Superior temporal gyrus (tissue), 1 donor: Measurements from ENCODE around the gene CDH20.
"Not testable (repeated sequence)": the region's sequence is repeated elsewhere in the genome, so short reads cannot be mapped to it uniquely, and the experiment has no call there.

Source experiments
- DNase-seq: peaks from one replicate; pipeline ENCODE4 v3.0.0-alpha.2; 2016; ENCODE audit errors: extremely low spot score

The CDH20 gene

GRCh38 chr18:61348230-61348629, 15.0 kb downstream of the CDH20 start:
- no peak for DNase-seq

- no peak for DNase-seq
Measured at GRCh38 chr18:61350578-61350977, 17.3 kb downstream of the CDH20 start.

- DNase-seq = no peak
Measured at GRCh38 chr18:61352059-61352458, 18.8 kb downstream of the CDH20 start.

GRCh38 chr18:61352611-61353010, 19.4 kb downstream of the CDH20 start:
- no peak for DNase-seq

- DNase-seq = no peak
Measured at GRCh38 chr18:61360404-61361383, 27.5 kb downstream of the CDH20 start.

- no peak for DNase-seq
Measured at GRCh38 chr18:61362511-61362910, 29.3 kb downstream of the CDH20 start.

GRCh38 chr18:61364953-61365352, 31.7 kb downstream of the CDH20 start:
- no peak for DNase-seq

- DNase-seq = no peak
Measured at GRCh38 chr18:61368001-61368400, 34.8 kb downstream of the CDH20 start.

GRCh38 chr18:61369671-61370070, 36.4 kb downstream of the CDH20 start:
- DNase-seq = not testable (repeated sequence)

GRCh38 chr18:61371111-61371510, 37.9 kb downstream of the CDH20 start:
- no peak for DNase-seq

GRCh38 chr18:61379827-61380226, 46.6 kb downstream of the CDH20 start:
- no peak for DNase-seq

- DNase-seq = no peak
Measured at GRCh38 chr18:61388010-61388409, 54.8 kb downstream of the CDH20 start.

- DNase-seq = no peak
Measured at GRCh38 chr18:61394983-61395382, 61.8 kb downstream of the CDH20 start.

- DNase-seq = no peak
Measured at GRCh38 chr18:61397222-61397621, 64.0 kb downstream of the CDH20 start.

- DNase-seq = no peak
Measured at GRCh38 chr18:61398961-61399705, 65.9 kb downstream of the CDH20 start.

- no peak for DNase-seq
Measured at GRCh38 chr18:61400016-61400635, 66.9 kb downstream of the CDH20 start.

- no peak for DNase-seq
Measured at GRCh38 chr18:61400716-61401115, 67.5 kb downstream of the CDH20 start.

- DNase-seq = no peak
Measured at GRCh38 chr18:61402726-61403125, 69.5 kb downstream of the CDH20 start.

GRCh38 chr18:61413396-61413795, 80.2 kb downstream of the CDH20 start:
- peak; percentile 86 for DNase-seq

GRCh38 chr18:61414086-61414485, 80.9 kb downstream of the CDH20 start:
- DNase-seq = peak; percentile 73

GRCh38 chr18:61419763-61420162, 86.5 kb downstream of the CDH20 start:
- DNase-seq = no peak

- no peak for DNase-seq
Measured at GRCh38 chr18:61420218-61420885, 87.1 kb downstream of the CDH20 start.
